ENCODE measurements around the gene ICAM2. TPM values are rescaled to one million over a fixed set of nuclear protein-coding genes. Genes with fewer than 3 reads are reported as not detected.

The ICAM2 gene
- total RNA-seq, 1 donor from 2014 or later: not detected

DNA sequence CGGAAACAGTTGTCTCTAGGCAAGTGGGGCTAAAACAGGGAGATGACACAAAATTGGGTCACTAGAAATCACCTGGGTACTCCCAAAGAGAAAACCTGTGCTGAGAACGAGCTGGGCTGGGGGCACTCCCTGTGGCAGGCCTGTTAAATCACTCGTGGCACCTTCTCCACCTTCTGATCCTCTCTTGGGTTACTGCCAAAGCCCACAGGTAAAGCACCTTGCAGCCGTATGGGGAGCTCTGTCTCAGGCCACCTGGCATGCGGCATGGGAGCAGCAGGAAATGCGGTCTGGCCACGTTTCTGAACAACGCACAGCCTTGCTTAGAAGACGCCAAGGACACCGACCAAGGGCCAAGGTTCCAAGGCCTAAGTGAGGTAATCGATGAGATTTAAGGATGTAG, 21.5 kb upstream of the ICAM2 start:
- no peaks in the 10 kb centered on the region for H3K27me3 ChIP-seq
- H3K27ac ChIP-seq: no peak overlapping the region
- H3F3A ChIP-seq (ENCODE audit: low read depth): no peaks in the 10 kb centered on the region
- H3K9ac ChIP-seq: no peak overlapping the region
- H3K4me1 ChIP-seq: peaks cover 6% of the 10 kb centered on the region
- no peak overlapping the region for H3K4me3 ChIP-seq
- DNase-seq (ENCODE audit: low spot score): no peak
- no peaks in the 10 kb centered on the region for H3K9me3 ChIP-seq (ENCODE audit: low read depth)
- H3K4me2 ChIP-seq: no peak overlapping the region
- no peak overlapping the region for H3K27ac Mint-ChIP-seq
- no peaks in the 10 kb centered on the region for H4K20me1 ChIP-seq (ENCODE audit: low read depth)
- H3K79me2 ChIP-seq (ENCODE audit: low read depth): no peaks in the 10 kb centered on the region
- no peak overlapping the region for H2AFZ ChIP-seq (replicated peaks)
- no peak overlapping the region for H3K4me3 Mint-ChIP-seq
- peaks cover 7% of the 10 kb centered on the region for H3K27me3 Mint-ChIP-seq (ENCODE audit: insufficient read depth, low read depth)
- H3K9me3 Mint-ChIP-seq: no peaks in the 10 kb centered on the region
- no peaks in the 10 kb centered on the region for H3K36me3 ChIP-seq
- TF ChIP-seq EZH2 (IDR thresholded peaks at IDR 0.05) (no peak), EZH2phosphoT487 (IDR thresholded peaks at IDR 0.05) (no peak), CTCF (IDR thresholded peaks at IDR 0.05) (no peak)
- no peaks in the 10 kb centered on the region for H3K4me1 Mint-ChIP-seq
- H3K36me3 Mint-ChIP-seq: peaks cover 9% of the 10 kb centered on the region

DNA sequence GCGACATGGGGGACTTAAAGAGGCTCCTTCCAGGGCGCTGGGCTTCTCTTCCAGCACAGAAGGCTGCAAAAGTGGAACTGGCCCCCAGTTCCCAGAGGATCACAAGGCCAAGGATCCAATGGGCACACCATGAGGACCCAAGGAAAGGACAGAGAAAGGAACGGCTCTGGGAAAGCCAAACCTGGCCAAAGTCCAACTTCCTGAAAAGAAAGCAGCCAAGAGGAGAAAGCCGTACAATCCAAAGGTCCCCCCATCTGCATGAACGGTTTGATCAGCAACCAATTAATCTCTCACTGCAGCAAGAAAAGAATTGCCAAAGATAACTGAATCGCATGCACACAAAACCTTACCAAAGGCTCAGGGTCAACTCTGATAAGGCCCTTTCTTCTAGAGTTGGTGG, 19.8 kb upstream of the ICAM2 start:
- no peaks in the 10 kb centered on the region for H4K20me1 ChIP-seq (ENCODE audit: low read depth)
- Mint-ChIP-seq H3K36me3 (peaks cover 9% of the 10 kb centered on the region), H3K4me3 (no peak overlapping the region), H3K9me3 (no peaks in the 10 kb centered on the region), H3K4me1 (peaks cover under 1% of the 10 kb centered on the region), H3K27me3 (ENCODE audit: insufficient read depth, low read depth) (peaks cover 10% of the 10 kb centered on the region), H3K27ac (no peak overlapping the region)
- H3K4me2 ChIP-seq: no peak overlapping the region
- H3K27ac ChIP-seq: no peak overlapping the region
- H3F3A ChIP-seq (ENCODE audit: low read depth): no peaks in the 10 kb centered on the region
- H3K4me3 ChIP-seq: no peak overlapping the region
- H2AFZ ChIP-seq (replicated peaks): no peak overlapping the region
- no peaks in the 10 kb centered on the region for H3K9me3 ChIP-seq (ENCODE audit: low read depth)
- H3K36me3 ChIP-seq: no peaks in the 10 kb centered on the region
- TF ChIP-seq CTCF (IDR thresholded peaks at IDR 0.05) (no peak), EZH2phosphoT487 (IDR thresholded peaks at IDR 0.05) (no peak), EZH2 (IDR thresholded peaks at IDR 0.05) (no peak)
- H3K27me3 ChIP-seq: no peaks in the 10 kb centered on the region
- H3K79me2 ChIP-seq (ENCODE audit: low read depth): no peaks in the 10 kb centered on the region
- peaks cover 6% of the 10 kb centered on the region for H3K4me1 ChIP-seq
- H3K9ac ChIP-seq: no peak overlapping the region
- no peak for DNase-seq (ENCODE audit: low spot score)

GRCh38 chr17:64039106-64039400, 18.6 kb upstream of the ICAM2 start:
- no peaks in the 10 kb centered on the region for H3K36me3 ChIP-seq
- no peak overlapping the region for H2AFZ ChIP-seq (replicated peaks)
- no peak overlapping the region for H3K27ac Mint-ChIP-seq
- H3K9me3 ChIP-seq (ENCODE audit: low read depth): no peaks in the 10 kb centered on the region
- H3K27me3 ChIP-seq: no peaks in the 10 kb centered on the region
- no peak for DNase-seq (ENCODE audit: low spot score)
- H3K27ac ChIP-seq: no peak overlapping the region
- H3K9me3 Mint-ChIP-seq: no peaks in the 10 kb centered on the region
- TF ChIP-seq CTCF (IDR thresholded peaks at IDR 0.05) (no peak), EZH2 (IDR thresholded peaks at IDR 0.05) (no peak), EZH2phosphoT487 (IDR thresholded peaks at IDR 0.05) (no peak)
- H3K4me3 ChIP-seq: no peak overlapping the region
- H3K79me2 ChIP-seq (ENCODE audit: low read depth): no peaks in the 10 kb centered on the region
- H3K4me1 ChIP-seq: peaks cover 6% of the 10 kb centered on the region
- peaks cover 5% of the 10 kb centered on the region for H3K36me3 Mint-ChIP-seq
- peaks cover 12% of the 10 kb centered on the region for H3K27me3 Mint-ChIP-seq (ENCODE audit: insufficient read depth, low read depth)
- H3K4me3 Mint-ChIP-seq: no peak overlapping the region
- H3K4me2 ChIP-seq: no peak overlapping the region
- H3K9ac ChIP-seq: no peak overlapping the region
- no peaks in the 10 kb centered on the region for H4K20me1 ChIP-seq (ENCODE audit: low read depth)
- H3K4me1 Mint-ChIP-seq: peaks cover 3% of the 10 kb centered on the region
- H3F3A ChIP-seq (ENCODE audit: low read depth): no peaks in the 10 kb centered on the region
